NCI-H460 (cell line): Measurements from ENCODE around the gene NOP56. TPM values are rescaled to one million over a fixed set of nuclear protein-coding genes. Genes with fewer than 3 reads are reported as not detected.

ENCODE experiments used
- DNase-seq: peaks from one replicate; pipeline ENCODE4 v3.0.0-alpha.2; 2016; ENCODE audit warnings: low read depth; ENCODE audit errors: extremely low read depth
- total RNA-seq: library from RNA; depleted of rRNA; stranded (reverse); fragments of >200 nt; shearing (Covaris generic); gene quantifications from 2 replicates; pipeline ENCODE4 v1.2.3, GENCODE V29; 2014

Gene NOP56
- total RNA-seq, 1 experiment from 2014 or later: 301 TPM

DNA sequence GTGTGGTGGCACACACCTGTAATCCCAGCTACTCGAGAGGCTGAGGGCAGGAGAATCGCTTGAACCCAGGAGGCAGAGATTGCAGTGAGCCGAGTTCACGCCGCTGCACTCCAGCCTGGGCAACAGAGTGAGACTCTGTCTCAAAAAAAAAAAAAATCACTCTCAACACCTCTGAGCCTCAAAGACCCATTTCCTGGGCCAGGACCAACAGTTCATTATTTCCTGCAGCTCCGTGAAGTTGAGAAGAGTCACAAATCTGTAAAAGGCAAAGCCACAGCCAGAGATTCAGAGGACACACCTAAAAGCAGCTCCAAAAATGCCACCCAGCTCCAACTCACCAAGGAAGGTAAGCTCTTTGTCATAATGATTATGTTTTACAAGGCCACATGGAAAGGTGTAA is 15.2 kb upstream of the NOP56 start:
- no peak for DNase-seq

DNA sequence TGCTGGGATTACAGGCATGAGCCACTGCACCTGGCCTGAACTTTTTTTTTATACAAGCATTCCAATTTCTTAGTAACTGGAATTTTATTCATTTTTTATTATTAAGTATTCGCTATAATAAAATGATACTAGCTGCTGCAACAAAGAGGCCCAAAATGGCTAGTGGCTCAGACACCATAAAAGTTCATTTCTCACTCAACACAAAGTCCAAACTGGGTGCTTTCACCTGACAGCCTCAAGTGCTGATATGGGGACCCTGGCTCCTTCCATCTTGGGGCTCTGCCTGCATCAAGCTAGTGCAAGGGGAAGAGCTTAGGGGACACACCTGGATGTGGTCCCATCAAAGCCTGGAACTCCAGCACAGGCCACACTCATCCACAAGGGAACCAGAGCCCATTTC is 12.2 kb upstream of the NOP56 start:
- DNase-seq: no peak

DNA sequence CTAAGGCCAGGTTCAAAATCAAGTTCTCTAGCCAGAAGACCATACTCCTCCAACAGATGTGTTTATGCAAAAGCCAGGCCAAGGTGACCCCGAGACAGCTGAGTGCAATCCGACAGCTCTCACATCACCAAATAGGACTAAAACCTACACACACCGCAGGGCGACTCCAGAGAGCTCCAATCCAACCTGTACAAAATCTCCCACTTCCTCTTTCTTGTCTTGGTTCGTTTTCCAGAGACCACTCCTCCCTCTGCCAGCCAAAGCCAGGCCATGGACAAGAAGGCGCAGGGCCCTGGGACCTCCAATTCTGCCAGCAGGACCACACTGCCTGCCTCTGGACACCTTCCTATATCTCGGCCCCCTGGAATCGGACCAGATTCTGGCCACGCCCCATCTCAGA is 11.5 kb upstream of the NOP56 start:
- no peak for DNase-seq

DNA sequence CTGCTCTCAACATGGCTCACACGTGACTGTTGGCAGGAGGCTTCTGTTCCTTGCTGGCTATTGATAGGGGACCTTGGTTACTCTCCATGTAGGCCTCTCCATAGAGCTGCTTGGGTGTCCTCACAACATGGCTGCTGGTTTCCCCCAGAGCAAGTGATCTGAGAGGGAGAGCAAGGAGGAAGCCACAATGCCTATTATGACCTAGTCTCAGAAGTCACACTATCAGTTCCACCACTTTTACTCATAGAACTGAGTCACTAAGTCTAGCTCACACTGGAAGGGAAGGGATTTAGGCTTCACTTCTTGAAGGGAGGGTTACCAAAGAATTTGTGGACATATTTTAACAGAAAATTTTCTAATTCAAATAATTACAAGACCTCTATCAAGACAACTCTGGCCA is 8.7 kb upstream of the NOP56 start:
- no peak for DNase-seq

DNA sequence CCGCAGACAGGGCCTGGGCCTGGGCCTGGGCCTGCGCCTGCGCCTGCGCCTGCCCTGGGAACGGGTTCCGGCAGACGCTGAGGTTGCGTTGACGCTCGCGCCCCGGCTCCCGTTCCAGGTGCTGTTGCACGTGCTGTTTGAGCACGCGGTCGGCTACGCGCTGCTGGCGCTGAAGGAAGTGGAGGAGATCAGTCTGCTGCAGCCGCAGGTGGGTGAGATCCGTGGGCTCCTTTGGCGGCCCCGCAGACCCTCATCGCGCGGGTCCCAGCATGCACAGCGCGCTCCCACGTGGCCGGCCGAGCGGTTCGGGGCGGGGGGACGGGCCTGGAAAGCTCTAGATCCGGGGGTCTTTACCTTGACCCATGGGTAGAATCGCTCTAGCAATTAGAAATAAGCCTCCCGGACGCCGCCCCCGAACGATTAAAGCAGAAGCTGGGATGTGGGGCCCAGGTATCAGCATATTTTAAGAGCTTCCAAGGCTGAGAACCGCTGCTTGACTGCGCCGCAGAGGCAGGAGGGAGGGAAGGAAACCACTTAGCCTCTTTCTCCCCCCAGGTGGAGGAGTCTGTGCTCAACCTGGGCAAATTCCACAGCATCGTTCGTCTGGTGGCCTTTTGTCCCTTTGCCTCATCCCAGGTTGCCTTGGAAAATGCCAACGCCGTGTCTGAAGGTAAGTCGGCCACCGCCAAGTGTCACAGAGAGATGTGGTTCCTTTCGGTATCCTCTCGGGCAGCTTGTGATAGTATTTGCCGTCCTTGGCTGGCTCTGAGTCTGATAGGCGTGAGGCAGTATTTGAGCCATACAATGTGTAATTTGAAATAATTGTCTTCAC is 508 bp downstream of the NOP56 start:
- no peak for DNase-seq

DNA sequence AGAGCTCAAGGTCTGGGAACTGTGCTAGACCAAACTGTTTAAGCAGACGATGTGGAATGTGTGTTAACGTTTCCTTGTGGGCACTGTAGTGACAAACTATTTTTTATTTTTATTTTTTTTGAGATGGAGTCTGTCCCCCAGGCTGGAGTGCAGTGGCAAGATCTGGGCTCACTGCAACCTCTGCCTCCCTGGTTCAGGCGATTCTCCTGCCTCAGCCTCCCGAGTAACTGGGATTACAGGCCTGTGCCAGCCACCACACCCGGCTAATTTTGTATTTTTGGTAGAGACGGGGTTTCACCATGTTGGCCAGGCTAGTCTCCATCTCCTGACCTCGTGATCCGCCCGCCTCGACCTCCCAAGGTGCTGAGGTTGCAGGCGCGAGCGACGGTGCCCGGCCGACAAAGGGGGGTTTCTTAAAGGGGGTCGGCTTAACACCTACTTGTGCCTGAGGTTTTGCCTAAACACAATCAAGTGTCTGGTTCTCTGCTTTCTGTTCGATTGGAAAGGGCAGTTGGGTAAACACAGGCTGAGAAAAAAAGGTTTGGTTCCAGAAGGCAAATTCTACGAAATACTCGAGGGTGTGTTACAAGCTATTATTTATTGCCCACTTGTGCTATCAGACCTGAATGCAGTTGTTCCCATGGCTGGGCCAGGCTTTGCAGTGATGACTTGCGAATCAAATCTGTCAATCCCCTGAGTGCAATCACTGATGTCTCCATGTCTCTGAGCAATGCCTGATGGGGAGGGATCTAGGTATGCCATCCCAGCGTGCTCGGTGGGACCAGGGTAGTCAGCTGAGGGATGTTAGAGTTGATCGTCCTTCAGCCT is 1.3 kb downstream of the NOP56 start:
- DNase-seq: no peak

DNA sequence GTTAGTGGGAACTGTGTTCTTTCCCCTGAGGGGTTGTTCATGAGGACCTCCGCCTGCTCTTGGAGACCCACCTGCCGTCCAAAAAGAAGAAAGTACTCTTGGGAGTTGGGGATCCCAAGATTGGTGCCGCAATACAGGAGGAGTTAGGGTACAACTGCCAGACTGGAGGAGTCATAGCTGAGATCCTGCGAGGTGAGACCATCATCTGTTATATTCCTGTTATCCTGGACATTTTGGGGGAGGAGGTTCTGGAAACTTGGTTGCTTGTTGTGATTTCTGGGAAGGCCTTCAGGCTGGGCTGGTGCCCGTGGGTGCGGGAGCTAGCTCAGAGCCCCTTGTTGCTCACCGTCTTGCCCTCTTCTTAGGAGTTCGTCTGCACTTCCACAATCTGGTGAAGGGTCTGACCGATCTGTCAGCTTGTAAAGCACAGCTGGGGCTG is 2.0 kb downstream of the NOP56 start:
- no peak for DNase-seq

DNA sequence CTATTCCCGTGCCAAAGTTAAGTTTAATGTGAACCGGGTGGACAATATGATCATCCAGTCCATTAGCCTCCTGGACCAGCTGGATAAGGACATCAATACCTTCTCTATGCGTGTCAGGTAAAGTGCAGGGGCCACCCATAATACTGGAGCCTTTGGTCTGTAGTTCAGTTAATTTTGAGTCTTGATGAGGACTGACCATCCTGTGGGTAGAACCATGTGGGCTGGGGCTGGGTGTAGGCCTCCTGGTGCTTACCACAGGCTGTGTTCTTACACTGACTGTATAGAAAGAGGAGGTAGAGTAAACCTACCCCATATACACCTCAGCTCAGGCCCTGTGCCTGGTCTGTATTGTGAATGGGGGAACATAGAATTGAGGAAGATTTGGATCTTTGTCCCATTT is 2.4 kb downstream of the NOP56 start:
- DNase-seq: no peak

DNA sequence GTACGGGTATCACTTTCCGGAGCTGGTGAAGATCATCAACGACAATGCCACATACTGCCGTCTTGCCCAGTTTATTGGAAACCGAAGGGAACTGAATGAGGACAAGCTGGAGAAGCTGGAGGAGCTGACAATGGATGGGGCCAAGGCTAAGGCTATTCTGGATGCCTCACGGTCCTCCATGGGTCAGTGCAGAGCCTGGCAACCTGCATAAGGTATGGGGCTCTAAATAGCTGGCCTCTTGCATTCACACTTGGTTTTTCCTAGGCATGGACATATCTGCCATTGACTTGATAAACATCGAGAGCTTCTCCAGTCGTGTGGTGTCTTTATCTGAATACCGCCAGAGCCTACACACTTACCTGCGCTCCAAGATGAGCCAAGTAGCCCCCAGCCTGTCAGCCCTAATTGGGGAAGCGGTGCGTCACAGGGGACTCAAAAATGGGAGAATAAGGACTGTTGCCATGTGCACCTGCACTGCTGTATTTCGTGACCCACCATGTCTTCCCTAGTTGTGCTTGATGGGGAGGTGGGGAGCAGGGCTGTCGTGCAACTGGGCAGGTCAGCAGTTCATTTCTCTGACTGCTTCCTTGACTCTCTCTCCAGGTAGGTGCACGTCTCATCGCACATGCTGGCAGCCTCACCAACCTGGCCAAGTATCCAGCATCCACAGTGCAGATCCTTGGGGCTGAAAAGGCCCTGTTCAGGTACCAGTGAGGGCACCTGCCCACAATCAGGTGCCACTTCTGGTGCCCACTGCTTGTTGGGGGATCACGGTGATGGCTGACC is 3.1 kb downstream of the NOP56 start:
- no peak for DNase-seq

DNA sequence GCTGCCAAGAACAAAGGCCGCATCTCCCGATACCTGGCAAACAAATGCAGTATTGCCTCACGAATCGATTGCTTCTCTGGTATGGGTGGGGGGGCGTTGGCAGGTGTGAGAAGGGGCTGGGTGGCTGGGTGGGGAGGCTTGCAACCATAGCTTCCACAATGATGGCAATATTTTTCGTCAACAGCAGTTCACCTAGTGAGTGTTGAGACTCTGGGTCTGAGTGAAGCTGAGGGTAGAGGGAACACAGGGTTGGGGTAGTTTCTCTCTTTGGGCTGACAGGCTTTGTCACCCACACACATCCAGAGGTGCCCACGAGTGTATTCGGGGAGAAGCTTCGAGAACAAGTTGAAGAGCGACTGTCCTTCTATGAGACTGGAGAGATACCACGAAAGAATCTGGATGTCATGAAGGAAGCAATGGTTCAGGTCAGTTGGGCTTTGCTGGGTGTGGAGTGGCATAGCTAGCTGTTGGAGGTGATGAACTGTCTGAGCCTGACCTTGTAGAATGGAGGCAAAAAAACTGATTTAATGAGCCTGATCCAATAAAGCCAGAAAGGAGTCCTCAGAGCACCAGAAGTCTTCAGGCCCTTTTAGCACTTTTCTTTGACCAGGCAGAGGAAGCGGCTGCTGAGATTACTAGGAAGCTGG is 4.2 kb downstream of the NOP56 start:
- no peak for DNase-seq

DNA sequence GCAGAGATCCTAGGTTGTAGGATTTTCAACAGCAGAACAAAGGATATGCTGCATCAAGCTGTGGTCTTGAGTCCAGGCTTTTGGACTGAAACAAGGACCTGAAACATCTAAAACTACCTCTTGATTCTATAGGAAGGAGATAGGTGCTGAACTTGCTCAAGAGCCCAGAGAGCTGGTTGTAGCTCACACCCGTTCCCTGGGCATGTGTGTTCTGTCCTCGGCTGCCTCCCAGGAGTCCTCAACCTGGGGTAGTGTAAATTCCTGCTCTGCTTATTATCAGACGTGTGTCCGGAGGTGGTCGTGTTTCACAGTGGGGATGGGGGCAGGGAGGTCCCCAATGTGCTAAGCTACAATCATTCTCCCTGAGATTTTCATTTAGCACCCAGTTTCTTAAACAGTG is 4.8 kb downstream of the NOP56 start:
- no peak for DNase-seq

DNA sequence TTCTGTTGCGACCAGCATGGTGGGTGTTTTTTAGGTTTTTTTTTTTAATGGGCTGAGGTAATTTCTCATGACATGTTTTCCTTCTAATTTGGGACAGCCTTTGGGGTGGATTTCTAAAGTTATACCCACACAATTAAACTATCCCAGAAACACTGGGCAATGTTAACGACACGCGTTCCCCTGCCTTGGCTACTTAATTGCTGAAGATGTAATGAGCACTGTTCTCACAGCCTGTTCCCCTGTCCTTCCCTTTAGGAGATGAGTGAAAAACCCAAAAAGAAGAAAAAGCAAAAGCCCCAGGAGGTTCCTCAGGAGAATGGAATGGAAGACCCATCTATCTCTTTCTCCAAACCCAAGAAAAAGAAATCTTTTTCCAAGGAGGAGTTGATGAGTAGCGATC is 5.2 kb downstream of the NOP56 start:
- no peak for DNase-seq

DNA sequence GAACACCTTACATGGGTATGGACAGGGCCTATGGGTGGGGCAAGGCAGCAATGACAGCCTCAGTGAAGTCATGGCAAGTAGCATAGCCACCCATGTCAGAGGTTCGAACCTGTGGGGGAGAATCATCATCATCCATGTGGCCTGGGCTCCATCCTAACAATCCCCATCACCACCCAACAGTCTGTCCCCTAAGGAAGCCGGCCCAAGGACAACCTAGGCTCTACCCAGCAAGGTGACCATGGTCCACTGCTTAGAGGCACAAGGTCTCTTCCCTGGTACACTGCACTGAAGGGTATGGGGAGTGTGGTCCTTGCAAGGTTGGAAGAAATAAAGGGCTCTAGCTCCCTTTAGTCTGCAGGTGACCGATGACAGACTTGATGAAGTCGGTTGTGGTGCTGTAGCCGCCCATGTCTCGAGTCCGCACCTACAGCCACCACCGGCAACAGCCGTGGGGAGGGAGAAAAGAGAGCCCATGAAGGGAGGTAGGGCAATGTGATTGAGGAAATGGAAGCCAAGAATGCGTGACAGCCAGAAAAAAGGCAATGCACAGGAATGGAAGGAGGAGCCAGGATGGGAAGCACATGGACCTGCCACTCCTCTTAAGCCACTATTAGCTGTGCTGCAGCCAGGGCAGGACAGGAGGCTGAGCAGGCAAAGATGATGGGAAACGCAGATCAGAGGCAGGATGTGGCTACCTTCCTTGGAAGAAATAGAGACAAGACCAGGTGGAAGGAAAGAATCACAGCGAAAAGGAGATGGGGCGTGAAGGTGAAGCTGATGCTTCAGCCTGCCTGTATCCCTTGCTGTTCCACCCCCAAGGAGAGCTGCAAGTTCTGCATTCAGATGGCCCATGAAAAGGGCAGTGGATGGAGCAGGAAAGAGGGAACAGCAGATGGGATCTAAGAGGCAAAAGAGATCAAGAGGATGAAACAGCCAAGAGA is 6.3 kb downstream of the NOP56 start:
- DNase-seq: peak; percentile 19

DNA sequence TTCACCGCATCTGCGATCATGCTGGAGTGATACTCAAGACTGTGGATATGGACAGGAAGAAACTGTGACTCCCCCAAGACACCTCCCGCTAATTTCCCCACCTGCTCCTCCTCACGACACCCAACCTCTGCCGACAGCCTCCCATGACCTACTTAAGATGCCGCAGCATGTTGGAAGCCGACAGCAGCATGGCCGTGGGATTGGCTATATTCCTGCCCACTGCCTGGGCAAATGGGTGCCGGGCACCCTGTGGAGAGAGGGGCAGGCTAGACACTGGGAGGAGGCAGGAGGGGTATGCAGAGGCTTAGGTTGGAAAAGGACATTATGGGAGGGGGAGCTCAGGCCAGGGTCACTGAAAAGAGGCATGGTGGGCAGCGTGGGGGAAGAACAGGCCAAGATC is 7.1 kb downstream of the NOP56 start:
- no peak for DNase-seq

DNA sequence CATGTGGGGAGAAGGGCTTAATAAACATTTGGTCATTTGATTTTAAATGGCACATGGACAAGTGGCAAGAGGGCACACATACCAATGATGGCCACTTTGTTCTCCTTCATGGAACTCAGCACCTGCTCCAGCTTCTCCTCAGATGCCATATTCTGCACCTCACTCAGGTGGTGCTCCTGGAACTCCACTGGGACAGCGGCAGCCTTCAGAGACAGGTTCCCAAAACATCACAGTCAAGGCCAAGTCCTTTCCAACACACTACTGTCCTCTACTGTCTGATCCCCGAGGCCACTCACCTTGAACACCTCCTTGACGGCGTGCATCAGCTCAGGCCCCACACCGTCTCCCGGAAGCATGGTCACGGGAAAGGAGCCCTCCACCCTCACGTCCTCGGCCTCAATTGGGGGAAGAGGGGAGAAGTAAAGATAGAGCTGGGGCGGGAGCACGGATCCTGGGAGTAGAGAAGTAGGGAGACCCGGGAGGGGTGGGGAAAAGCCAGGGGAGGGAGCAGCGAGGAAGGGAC is 11.0 kb downstream of the NOP56 start:
- no peak for DNase-seq

DNA sequence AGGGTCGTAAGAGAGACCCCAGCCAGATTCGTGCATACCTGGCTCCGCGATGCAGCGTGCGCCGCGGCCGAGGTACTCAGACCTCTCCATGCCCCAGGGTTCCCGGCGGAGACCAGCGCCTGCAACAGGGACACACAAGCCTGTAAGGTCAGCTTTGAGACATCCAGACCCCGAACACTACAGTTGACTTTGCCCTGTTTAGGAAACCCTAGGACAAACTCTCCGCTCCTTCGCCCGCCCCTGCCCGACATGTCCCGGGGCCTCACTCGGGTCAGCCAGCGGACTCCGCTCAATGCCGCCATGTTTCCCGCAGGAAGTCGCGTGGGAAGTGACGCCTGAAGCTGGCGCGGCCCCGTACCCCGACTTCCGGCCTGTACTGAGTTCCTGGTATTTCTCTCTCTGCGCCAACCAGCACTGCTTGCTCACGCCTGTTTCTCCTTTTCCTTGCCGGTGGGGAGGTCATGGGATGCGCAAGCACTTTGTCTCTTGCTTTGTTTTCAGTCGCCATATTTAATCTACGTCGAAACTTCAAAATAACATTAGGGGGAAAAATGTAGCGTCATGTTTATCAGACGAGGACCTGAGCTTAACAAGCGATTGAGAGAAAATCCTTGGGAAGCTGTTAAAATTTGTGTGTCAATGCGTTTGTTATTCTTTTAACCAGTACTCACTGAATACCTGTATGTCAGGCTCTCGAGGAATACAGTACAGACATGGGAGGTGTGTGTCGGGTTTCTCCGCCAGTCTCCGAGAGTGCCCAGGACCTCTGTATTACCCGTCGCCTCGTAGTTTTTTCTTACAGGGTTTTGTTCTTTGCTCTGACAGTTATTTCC is 11.7 kb downstream of the NOP56 start, which contains the start of gene IDH3B:
Gene IDH3B (minus strand): TSS at position 330 of the 833 bp plus-strand sequence. CDS start 28 bp downstream, at position 302.
- peak; percentile 84 for DNase-seq

DNA sequence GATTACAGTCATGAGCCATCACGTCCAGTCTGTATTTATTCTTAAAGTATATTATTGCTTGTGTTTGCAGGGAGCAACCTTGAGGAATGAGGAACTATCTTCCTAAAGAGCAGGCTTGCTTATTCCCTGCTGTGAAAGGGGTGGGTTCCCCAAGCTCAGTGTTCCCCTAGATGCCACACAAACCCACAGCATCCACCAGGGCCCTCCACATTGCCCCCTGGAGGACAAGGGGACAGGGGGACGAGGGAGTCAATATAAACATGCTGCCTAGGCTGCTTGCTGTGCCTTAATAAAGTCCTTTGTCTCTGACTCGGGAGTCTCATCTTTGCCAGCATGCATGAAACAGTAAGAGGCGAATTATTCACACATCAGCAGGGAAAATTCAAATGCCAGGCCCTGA is 19.5 kb downstream of the NOP56 start:
- DNase-seq: no peak

DNA sequence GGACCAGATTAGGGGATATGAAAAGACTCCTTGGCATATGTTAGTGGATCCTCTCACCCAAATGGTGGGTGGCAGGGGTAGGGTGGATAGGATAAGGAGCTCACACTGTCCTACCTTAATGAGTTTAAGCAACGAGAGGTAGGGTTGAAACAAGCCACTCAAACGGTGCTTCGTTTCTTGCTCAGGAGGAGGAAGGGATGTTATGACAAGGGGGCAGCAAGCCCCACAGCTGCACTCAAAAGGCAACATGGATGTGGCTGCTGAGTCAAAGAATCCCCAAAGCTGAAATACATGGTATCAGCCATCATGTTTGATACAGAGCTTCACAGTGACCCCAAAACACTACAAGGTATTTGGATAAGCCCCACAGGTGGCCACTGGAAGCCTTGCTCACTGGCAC is 20.0 kb downstream of the NOP56 start:
- DNase-seq: no peak
